Measurements from ENCODE around the gene EPS15.
"Not testable (repeated sequence)": the region's sequence is repeated elsewhere in the genome, so short reads cannot be mapped to it uniquely, and the experiment has no call there.

EPS15 gene

DNA sequence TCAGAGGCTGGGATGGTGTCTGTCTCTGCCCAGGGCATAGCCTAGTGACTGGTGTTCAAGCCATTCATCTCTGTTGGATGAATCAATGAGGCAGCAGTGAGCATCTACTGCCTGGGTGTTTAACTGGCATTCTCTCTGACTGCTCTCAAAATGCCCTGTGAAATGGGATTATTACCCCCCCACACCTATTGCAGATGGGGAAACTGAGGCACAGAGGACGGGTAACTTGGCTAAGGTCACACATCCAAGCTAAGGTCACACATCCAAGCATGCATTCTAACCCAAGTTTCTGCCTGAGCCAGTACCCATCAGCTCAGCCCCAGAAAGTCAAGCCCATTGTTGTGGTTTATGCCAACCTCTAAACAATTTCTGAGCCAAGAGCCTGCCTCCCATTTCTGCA, 193.7 kb downstream of the EPS15 start:
- ATAC-seq (ENCODE audit: low read depth), result no peak
- Mint-ChIP-seq H3K4me1 (no peaks in the 10 kb centered on the region), H3K4me3 (no peak overlapping the region), H3K9me3 (no peaks in the 10 kb centered on the region), H3K36me3 (no peaks in the 10 kb centered on the region), H3K27ac (no peak overlapping the region), H3K27me3 (peaks cover 4% of the 10 kb centered on the region)
- no peak for DNase-seq (ENCODE audit: low spot score in 2 of 2)

DNA sequence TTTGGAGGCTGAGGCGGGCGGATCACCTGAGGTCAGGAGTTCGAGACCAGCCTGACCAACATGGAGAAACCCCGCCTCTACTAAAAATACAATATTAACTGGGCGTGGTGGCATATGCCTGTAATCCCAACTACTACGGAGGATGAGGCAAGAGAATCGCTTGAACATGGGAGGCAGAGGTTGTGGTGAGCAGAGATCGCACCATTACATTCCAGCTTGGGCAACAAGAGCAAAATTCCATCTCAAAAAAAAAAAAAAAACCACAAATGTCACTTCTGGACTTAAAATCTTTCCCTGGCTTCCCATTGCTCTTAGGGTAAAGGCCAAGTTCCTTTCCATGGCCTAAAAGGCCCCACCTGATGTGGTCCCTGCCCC, 194.1 kb downstream of the EPS15 start:
- not testable (repeated sequence) for H3K9me3 Mint-ChIP-seq; H3K27me3 Mint-ChIP-seq; ATAC-seq (ENCODE audit: low read depth); H3K4me3 Mint-ChIP-seq; H3K4me1 Mint-ChIP-seq; H3K27ac Mint-ChIP-seq; DNase-seq (ENCODE audit: low spot score in 2 of 2); H3K36me3 Mint-ChIP-seq

DNA sequence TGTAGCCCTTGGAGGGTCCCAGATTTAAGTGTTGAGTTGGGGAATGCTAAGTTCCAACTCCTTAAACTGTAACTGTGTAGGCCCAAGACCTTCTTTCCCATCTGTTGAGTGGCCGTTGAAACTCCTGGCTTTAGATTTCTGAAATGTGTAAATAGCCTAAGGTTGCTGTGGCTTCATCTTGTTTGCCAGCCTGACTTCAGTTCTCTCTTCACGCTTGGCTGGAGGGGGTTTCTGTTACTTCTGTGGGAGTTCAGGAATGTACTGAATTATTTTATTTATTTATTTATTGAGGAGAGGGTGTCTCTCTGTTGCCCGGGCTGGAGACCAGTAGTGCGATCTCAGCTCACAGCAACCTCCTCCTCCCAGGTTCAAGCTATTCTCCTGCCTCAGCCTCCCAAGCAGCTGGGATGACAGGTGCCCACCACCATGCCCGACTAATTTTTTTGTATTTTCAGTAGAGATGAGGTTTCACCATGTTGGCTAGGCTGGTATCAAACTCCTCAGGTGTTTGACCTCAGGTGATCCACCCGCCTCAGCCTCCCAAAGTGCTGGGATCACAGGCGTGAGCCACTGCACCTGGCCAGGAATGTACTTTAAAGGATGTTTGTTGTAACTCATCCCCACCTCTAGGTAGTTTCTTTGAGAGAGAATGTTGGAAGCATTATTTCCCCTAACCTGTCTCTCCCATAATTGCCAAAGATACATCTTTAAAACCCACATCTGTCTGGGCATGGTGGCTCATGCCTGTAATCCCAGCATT, 194.6 kb downstream of the EPS15 start:
- peaks cover 4% of the 10 kb centered on the region for H3K27me3 Mint-ChIP-seq
- no peaks in the 10 kb centered on the region for H3K4me1 Mint-ChIP-seq
- no peak overlapping the region for H3K27ac Mint-ChIP-seq
- no peaks in the 10 kb centered on the region for H3K9me3 Mint-ChIP-seq
- DNase-seq (ENCODE audit: low spot score in 2 of 2) (no peak), ATAC-seq (ENCODE audit: low read depth) (no peak)
- no peaks in the 10 kb centered on the region for H3K36me3 Mint-ChIP-seq
- no peak overlapping the region for H3K4me3 Mint-ChIP-seq

GRCh38 chr1:51323778-51324177, 195.3 kb downstream of the EPS15 start:
- Mint-ChIP-seq H3K4me1 (no peaks in the 10 kb centered on the region), H3K36me3 (no peaks in the 10 kb centered on the region)

GRCh38 chr1:51322417-51323101, 196.5 kb downstream of the EPS15 start:
- Mint-ChIP-seq H3K27me3 (no peaks in the 10 kb centered on the region), H3K27ac (no peak overlapping the region), H3K4me3 (no peak overlapping the region), H3K9me3 (no peaks in the 10 kb centered on the region), H3K36me3 (no peaks in the 10 kb centered on the region), H3K4me1 (no peaks in the 10 kb centered on the region)
- no peak for ATAC-seq (ENCODE audit: low read depth)
- no peak for DNase-seq (ENCODE audit: low spot score in 2 of 2)

More at GRCh38 chr1:51323778-51324177, 195.3 kb downstream of the EPS15 start:
- no peak overlapping the region for H3K27ac Mint-ChIP-seq
- H3K4me3 Mint-ChIP-seq, result no peak overlapping the region
- DNase-seq (ENCODE audit: low spot score in 2 of 2) (no peak), ATAC-seq (ENCODE audit: low read depth) (no peak)
- H3K27me3 Mint-ChIP-seq, result peaks cover 4% of the 10 kb centered on the region
- no peaks in the 10 kb centered on the region for H3K9me3 Mint-ChIP-seq

- Mint-ChIP-seq H3K27me3 (no peaks in the 10 kb centered on the region), H3K4me3 (no peak overlapping the region), H3K4me1 (no peaks in the 10 kb centered on the region), H3K27ac (no peak overlapping the region), H3K36me3 (no peaks in the 10 kb centered on the region), H3K9me3 (no peaks in the 10 kb centered on the region)
- ATAC-seq (ENCODE audit: low read depth) (no peak), DNase-seq (ENCODE audit: low spot score in 2 of 2) (no peak)
These were observed 197.2 kb downstream of the EPS15 start for GRCh38 chr1:51321924-51322280.

- Mint-ChIP-seq H3K36me3 (no peaks in the 10 kb centered on the region), H3K27ac (no peak overlapping the region), H3K27me3 (peaks cover 4% of the 10 kb centered on the region), H3K4me3 (no peak overlapping the region), H3K4me1 (no peaks in the 10 kb centered on the region), H3K9me3 (no peaks in the 10 kb centered on the region)
- no peak for ATAC-seq (ENCODE audit: low read depth)
- DNase-seq (ENCODE audit: low spot score in 2 of 2), result no peak
These were observed 197.8 kb downstream of the EPS15 start for GRCh38 chr1:51320967-51321923.

DNA sequence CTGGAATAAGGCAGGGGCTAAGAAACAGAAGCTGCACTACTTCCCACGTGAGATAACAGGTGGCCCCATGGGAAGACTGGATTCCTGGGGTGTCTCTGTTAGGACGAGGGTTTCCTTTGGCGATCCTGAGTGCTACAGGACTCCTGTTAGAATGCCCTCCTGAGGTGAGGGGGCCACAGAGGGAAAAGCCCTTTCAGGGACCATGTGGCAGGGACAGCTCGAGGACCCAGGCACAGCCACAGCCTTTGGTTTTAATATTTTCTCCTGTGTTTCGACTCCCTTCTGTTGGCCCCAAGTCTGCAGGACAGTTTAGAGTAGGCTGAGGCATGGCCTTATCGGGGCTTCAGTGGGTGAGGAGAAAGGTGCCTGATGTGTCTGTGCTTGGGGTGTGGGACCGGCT, 201.3 kb downstream of the EPS15 start:
- no peak for DNase-seq (ENCODE audit: low spot score in 2 of 2)

DNA sequence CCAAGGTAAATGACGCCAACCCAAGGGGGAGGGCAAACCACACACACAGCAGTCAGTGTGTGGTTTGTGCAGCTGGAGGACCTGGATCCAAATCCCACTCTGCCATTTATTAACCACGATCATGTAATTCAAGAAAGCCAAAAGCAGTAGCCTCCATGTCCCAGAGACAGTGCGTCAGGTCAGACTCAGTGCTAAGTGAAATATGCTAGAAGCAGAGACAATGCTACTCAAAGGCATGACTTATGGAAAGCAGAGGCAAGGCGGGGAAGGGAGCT, 202.3 kb downstream of the EPS15 start:
- H3K27ac Mint-ChIP-seq, result no peak overlapping the region
- H3K27me3 Mint-ChIP-seq, result peaks cover 7% of the 10 kb centered on the region

More for the DNA sequence above, 201.3 kb downstream of the EPS15 start:
- Mint-ChIP-seq H3K9me3 (no peaks in the 10 kb centered on the region), H3K4me1 (no peaks in the 10 kb centered on the region), H3K36me3 (no peaks in the 10 kb centered on the region), H3K27me3 (peaks cover 7% of the 10 kb centered on the region), H3K4me3 (no peak overlapping the region), H3K27ac (no peak overlapping the region)
- no peak for ATAC-seq (ENCODE audit: low read depth)

DNA sequence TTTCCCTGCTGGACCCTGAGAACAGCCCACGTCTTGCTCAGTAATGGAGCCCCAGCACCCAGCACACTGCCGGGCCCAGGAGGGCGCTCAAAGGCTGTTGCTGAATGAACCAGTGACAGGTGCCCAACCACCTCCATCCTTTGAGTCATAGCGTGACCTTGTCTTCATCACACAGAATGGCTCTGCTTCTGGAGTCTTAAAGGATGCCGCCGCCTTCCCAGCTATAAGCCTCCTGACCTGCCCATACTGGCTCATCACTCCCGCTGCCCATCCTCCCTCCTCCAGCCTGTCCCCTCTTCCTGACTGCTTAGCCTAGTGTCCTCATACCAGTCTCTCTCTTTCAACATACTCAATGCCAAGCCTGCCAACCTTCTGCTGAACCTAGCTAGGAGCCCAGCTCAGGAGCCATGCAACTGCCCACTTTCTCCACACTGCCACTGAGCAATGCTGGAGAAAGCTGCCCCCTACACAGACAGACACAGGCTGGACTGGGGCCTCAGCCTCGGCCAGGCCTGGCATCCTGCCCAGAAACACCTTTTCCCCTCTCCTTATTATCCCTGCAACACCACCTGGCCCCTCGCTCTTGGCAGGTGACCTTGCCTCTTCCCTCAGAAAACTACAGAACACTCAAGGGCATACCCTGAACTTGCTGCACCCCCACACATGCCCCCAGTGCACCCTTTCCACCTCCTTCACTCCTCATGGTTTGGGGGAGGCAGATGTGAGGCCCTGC, 202.8 kb downstream of the EPS15 start:
- H3K36me3 Mint-ChIP-seq, result no peaks in the 10 kb centered on the region
- peaks cover 1% of the 10 kb centered on the region for H3K4me1 Mint-ChIP-seq
- peaks cover 7% of the 10 kb centered on the region for H3K27me3 Mint-ChIP-seq
- no peaks in the 10 kb centered on the region for H3K9me3 Mint-ChIP-seq
- ATAC-seq (ENCODE audit: low read depth) (no peak), DNase-seq (ENCODE audit: low spot score in 2 of 2) (no peak)
- no peak overlapping the region for H3K4me3 Mint-ChIP-seq
- no peak overlapping the region for H3K27ac Mint-ChIP-seq

More for the DNA sequence above, 202.3 kb downstream of the EPS15 start:
- DNase-seq (ENCODE audit: low spot score in 2 of 2) (no peak), ATAC-seq (ENCODE audit: low read depth) (no peak)
- Mint-ChIP-seq H3K4me1 (no peaks in the 10 kb centered on the region), H3K4me3 (no peak overlapping the region), H3K9me3 (no peaks in the 10 kb centered on the region), H3K36me3 (no peaks in the 10 kb centered on the region)

- no peak overlapping the region for H3K4me3 Mint-ChIP-seq
- H3K9me3 Mint-ChIP-seq, result no peaks in the 10 kb centered on the region
- peaks cover 8% of the 10 kb centered on the region for H3K4me1 Mint-ChIP-seq
- no peak overlapping the region for H3K27ac Mint-ChIP-seq
- ATAC-seq (ENCODE audit: low read depth), result no peak
- no peaks in the 10 kb centered on the region for H3K36me3 Mint-ChIP-seq
- H3K27me3 Mint-ChIP-seq, result peaks cover 7% of the 10 kb centered on the region
- no peak for DNase-seq (ENCODE audit: low spot score in 2 of 2)
These were observed 204.1 kb downstream of the EPS15 start for GRCh38 chr1:51314974-51315373.

DNA sequence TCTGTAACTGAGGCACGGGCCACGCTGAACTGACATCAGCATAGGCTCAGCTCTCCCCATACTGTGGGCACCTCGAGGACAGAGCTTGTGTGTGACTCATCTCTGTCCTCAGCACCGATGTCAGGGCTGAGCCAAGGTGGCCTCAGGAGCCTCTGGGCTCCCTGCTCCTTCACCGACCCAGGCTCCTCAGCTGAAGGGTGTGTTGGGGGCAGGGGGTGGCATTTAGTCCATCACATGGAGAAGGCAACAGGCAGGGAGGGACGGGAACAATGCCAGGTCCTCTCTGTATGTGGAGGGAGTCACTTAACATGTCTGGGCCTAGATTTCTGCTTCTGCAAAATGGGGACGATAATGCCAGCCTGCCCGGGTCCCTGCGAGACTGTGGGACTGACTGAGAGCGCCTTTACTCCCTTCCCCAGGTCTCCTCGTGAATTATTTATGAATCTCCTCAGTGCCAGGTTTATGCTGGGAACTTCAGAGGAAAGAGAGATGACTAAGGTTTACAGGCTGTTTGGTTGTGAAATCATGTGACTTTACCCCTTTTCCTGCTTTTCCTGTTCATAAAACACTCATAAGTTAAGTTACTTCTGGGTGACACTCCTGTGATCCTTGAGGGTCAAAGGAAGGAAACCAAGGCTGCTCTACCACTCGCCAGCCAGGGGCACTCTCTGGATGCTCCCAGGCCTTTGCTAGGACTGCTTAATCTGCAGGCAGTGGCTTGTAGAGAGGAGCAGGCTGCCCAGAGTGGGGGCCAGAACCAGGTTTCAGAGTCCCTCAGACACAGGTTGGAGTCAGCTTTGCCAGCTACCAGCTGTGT, 204.9 kb downstream of the EPS15 start:
- Mint-ChIP-seq H3K9me3 (no peaks in the 10 kb centered on the region), H3K27ac (no peak overlapping the region), H3K4me1 (peaks cover 8% of the 10 kb centered on the region), H3K27me3 (peaks cover 7% of the 10 kb centered on the region), H3K36me3 (no peaks in the 10 kb centered on the region), H3K4me3 (no peak overlapping the region)
- no peak for DNase-seq (ENCODE audit: low spot score in 2 of 2)
- ATAC-seq (ENCODE audit: low read depth), result no peak

DNA sequence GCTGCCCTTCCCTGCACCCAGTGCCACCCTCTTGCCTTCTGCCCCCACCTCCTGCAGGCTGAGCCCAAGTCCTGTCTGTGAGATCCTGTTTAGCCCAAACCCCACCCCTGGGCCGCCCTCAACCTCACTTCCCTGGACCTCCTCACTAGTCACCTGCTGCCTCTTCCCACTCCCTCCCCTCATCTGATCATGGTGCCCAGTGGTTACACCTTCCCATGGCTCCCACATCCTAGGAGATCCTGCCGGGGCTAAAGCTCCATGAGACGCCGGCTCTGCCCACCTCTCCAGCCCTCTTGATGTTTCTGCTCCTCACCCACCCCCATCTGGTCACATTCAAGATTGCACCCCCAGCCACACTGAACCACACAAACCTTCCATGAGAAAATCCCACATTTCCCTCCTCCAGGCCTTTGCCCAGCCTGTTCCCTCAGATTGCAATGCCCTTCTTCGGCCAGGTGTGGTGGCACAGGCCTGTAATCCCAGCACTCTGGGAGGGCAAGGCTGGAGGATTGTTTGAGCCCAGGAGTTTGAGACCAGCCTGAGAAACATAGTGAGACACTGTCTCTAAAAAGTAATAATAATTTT, 205.7 kb downstream of the EPS15 start:
- ATAC-seq (ENCODE audit: low read depth), result no peak
- Mint-ChIP-seq H3K9me3 (no peaks in the 10 kb centered on the region), H3K4me1 (peaks cover 8% of the 10 kb centered on the region), H3K27ac (no peak overlapping the region), H3K27me3 (peaks cover 7% of the 10 kb centered on the region), H3K4me3 (no peak overlapping the region), H3K36me3 (no peaks in the 10 kb centered on the region)
- no peak for DNase-seq (ENCODE audit: low spot score in 2 of 2)

All from memory B cell (primary cell).